Measurements from ENCODE around the gene CSNK1G1. TPM values are rescaled to one million over a fixed set of nuclear protein-coding genes. Genes with fewer than 3 reads are reported as not detected.

The CSNK1G1 gene
- total RNA-seq, 1 experiment from 2014 or later = 19.6 TPM

DNA sequence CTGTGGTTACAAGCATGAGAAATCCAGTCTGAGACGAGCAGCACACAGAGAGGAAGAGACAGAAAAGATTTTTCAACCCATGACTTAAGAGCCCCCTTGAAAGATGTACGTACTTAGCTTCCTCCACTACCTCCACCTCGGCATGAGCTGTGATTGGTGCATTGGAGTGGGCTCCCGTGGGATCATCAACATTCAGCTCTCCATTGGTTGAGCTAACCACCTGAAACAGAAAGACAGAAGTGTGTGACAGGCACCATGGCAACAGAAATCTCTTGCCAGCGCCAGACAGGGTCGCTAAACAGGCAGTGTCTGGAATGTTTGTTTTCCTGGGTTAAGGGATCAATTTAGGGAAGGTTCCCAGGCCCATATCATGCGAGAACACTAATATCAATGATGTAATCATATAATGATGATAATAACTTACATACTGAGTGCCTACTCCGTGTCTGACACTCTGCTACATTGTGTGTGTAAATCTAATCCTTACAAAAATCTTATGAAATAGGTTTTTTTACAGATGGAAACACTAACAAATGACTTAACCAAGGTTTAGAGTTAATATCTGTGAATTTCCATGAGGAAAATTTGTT, 175.6 kb downstream of the CSNK1G1 start:
- ChIA-PET POLR2A (ENCODE audit: unreplicated experiment) (no interaction called here), CTCF (no interaction called here)
- Histone ChIP-seq H3K9me3 (ENCODE audit: insufficient read depth, low read depth) (no peaks in the 10 kb centered on the region), H3K36me3 (ENCODE audit: low read depth) (no peaks in the 10 kb centered on the region), H3K4me3 (no peak overlapping the region), H3F3A (ENCODE audit: insufficient read depth, low read depth) (no peaks in the 10 kb centered on the region), H4K20me1 (ENCODE audit: insufficient read depth) (no peaks in the 10 kb centered on the region), H3K27me3 (ENCODE audit: insufficient read depth, low read depth) (no peaks in the 10 kb centered on the region), H3K4me1 (replicated peaks; ENCODE audit: insufficient read depth) (no peaks in the 10 kb centered on the region), H3K27ac (no peak overlapping the region), H2AFZ (no peak overlapping the region), H3K79me2 (ENCODE audit: low read depth) (no peaks in the 10 kb centered on the region), H3K9me2 (ENCODE audit: insufficient read depth) (no peaks in the 10 kb centered on the region), H3K4me2 (no peak overlapping the region)
- no peak for TF ChIP-seq EZH2 (IDR thresholded peaks at IDR 0.05; ENCODE audit: low read depth)
- TF ChIP-seq, protein P1, sequence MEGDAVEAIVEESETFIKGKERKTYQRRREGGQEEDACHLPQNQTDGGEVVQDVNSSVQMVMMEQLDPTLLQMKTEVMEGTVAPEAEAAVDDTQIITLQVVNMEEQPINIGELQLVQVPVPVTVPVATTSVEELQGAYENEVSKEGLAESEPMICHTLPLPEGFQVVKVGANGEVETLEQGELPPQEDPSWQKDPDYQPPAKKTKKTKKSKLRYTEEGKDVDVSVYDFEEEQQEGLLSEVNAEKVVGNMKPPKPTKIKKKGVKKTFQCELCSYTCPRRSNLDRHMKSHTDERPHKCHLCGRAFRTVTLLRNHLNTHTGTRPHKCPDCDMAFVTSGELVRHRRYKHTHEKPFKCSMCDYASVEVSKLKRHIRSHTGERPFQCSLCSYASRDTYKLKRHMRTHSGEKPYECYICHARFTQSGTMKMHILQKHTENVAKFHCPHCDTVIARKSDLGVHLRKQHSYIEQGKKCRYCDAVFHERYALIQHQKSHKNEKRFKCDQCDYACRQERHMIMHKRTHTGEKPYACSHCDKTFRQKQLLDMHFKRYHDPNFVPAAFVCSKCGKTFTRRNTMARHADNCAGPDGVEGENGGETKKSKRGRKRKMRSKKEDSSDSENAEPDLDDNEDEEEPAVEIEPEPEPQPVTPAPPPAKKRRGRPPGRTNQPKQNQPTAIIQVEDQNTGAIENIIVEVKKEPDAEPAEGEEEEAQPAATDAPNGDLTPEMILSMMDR (conservative IDR thresholded peaks at IDR 0.05) = no peak
- no peak for DNase-seq
- intact Hi-C loops (cut with micrococcal nuclease; ENCODE audit: unreplicated experiment) = no loop called here
- BruUV-seq (replicated peaks) = no TSS peak

DNA sequence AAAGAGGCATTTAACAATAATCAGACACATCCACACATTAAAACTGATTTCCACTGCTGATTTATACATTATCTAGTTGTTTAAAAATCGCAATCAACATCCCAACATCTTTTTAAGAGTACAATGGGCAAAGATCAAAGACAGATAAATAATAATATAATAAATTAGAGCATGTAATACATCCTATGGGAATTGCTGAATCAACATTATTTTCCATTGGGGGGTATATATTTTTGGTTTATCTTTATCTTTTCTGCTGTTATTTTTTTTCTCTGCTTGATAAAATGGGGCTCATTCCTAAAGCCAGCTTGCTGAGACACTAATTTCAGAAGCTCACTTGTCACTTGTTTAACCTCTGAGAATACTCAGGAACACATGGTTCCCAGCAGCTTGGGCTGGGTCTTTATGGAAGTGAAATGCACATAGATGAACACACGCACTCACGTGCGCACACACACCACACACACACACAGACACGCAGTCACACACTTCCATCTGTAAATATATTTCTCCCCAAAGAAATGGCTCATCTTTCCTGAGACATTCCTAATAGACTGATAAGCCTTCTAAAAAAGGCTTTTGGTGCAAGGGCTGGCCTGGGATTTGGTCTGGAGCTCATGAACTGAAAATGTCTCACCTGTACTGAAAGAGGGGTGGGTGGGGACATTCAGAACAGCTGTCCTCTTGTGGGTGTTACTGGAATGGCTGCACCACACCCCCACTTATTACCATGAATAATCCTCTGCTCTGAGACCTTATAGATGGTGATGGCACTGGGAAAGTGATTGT, 189.7 kb downstream of the CSNK1G1 start:
- Histone ChIP-seq H2AFZ (no peak overlapping the region), H3K27ac (no peak overlapping the region), H3K27me3 (ENCODE audit: insufficient read depth, low read depth) (no peaks in the 10 kb centered on the region), H3K4me3 (no peak overlapping the region), H3F3A (ENCODE audit: insufficient read depth, low read depth) (peaks cover 9% of the 10 kb centered on the region; the same call in 1 of the 2 replicates), H4K20me1 (ENCODE audit: insufficient read depth) (no peaks in the 10 kb centered on the region), H3K4me2 (no peak overlapping the region), H3K9me3 (ENCODE audit: insufficient read depth, low read depth) (no peaks in the 10 kb centered on the region), H3K79me2 (ENCODE audit: low read depth) (peaks cover 14% of the 10 kb centered on the region), H3K4me1 (replicated peaks; ENCODE audit: insufficient read depth) (no peaks in the 10 kb centered on the region; the same call in none of the 2 replicates), H3K9me2 (ENCODE audit: insufficient read depth) (no peaks in the 10 kb centered on the region), H3K36me3 (ENCODE audit: low read depth) (0 out of 2 replicates have a peak, but pooled peaks cover 1% of the 10 kb centered on the region)
- ChIA-PET CTCF (no interaction called here), POLR2A (ENCODE audit: unreplicated experiment) (no interaction called here)
- no peak for DNase-seq
- no peak for TF ChIP-seq EZH2 (IDR thresholded peaks at IDR 0.05; ENCODE audit: low read depth)
- TF ChIP-seq, protein P1 (conservative IDR thresholded peaks at IDR 0.05) = no peak
- no TSS peak for BruUV-seq (replicated peaks)
- intact Hi-C loops (cut with micrococcal nuclease; ENCODE audit: unreplicated experiment) = no loop called here

DNA sequence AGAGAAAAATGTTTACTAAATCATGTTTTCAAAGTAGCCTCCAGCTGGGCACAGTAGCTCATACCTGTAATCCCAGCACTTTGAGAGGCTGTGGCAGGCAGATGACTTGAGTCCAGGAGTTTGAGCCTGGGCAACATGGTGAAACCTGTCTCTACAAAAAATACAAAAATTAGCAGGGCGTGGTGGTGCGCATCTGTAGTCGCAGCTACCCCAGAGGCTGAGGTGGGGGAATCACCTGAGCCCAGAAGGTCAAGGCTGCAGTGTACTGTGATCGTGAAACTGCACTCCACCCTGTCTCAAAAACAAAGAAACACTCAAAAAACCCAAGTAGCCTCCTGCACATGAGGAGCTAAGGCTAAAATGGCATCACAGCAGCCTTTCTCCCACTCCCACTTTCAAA, 191.5 kb downstream of the CSNK1G1 start:
- Histone ChIP-seq H2AFZ (no peak overlapping the region), H3K36me3 (ENCODE audit: low read depth) (peaks cover 14% of the 10 kb centered on the region; the same call in 1 of the 2 replicates), H3K4me1 (replicated peaks; ENCODE audit: insufficient read depth) (no peaks in the 10 kb centered on the region; the same call in none of the 2 replicates), H3K9me3 (ENCODE audit: insufficient read depth, low read depth) (no peaks in the 10 kb centered on the region), H3K9me2 (ENCODE audit: insufficient read depth) (no peaks in the 10 kb centered on the region), H3K27me3 (ENCODE audit: insufficient read depth, low read depth) (no peaks in the 10 kb centered on the region), H3K79me2 (ENCODE audit: low read depth) (peaks cover 31% of the 10 kb centered on the region), H3F3A (ENCODE audit: insufficient read depth, low read depth) (peaks cover 18% of the 10 kb centered on the region; the same call in 1 of the 2 replicates), H3K4me3 (no peak overlapping the region), H3K4me2 (no peak overlapping the region), H4K20me1 (ENCODE audit: insufficient read depth) (peaks cover 12% of the 10 kb centered on the region), H3K27ac (no peak overlapping the region)
- ChIA-PET CTCF (interaction anchor here (0.6 kb wide), 1 partner anchor 423 kb away, joined by 5 read pairs; no protein-coding TSS in a partner anchor), POLR2A (ENCODE audit: unreplicated experiment) (no interaction called here)
- DNase-seq = no peak
- TF ChIP-seq, protein P1 (conservative IDR thresholded peaks at IDR 0.05) = no peak
- no peak for TF ChIP-seq EZH2 (IDR thresholded peaks at IDR 0.05; ENCODE audit: low read depth)
- intact Hi-C loops (cut with micrococcal nuclease; ENCODE audit: unreplicated experiment) = loop anchor here (5.0 kb wide), 1 partner anchor 518 kb away; no protein-coding TSS in a partner anchor
- BruUV-seq (replicated peaks) = no TSS peak
